ENCODE measurements around the gene ZNF488. TPM values are rescaled to one million over a fixed set of nuclear protein-coding genes. Genes with fewer than 3 reads are reported as not detected.
"Not testable (repeated sequence)": the region's sequence is repeated elsewhere in the genome, so short reads cannot be mapped to it uniquely, and the experiment has no call there.

ZNF488 gene
- 1.9 TPM for total RNA-seq

- DNase-seq = peak; percentile 81
Measured at GRCh38 chr10:47384148-47384921, at the start of gene ZNF488. Gene ZNF488 (minus strand): TSS chr10:47384293. CDS start chr10:47368829, 15,464 bp downstream.

GRCh38 chr10:47425813-47426419, 41.8 kb upstream of the ZNF488 start:
- no peak for DNase-seq

- DNase-seq = no peak
Measured at GRCh38 chr10:47424231-47424630, 40.1 kb upstream of the ZNF488 start.

- DNase-seq = no peak
Measured at GRCh38 chr10:47423476-47423875, 39.4 kb upstream of the ZNF488 start.

GRCh38 chr10:47421057-47421952, 37.2 kb upstream of the ZNF488 start:
- DNase-seq = no peak

- no peak for DNase-seq
Measured at GRCh38 chr10:47420305-47421056, 36.4 kb upstream of the ZNF488 start.

GRCh38 chr10:47419421-47419820, 35.3 kb upstream of the ZNF488 start:
- DNase-seq = no peak

- DNase-seq = no peak
Measured at GRCh38 chr10:47418966-47419365, 34.9 kb upstream of the ZNF488 start.

GRCh38 chr10:47418321-47418720, 34.2 kb upstream of the ZNF488 start:
- no peak for DNase-seq

- DNase-seq = not testable (repeated sequence)
Measured at GRCh38 chr10:47416305-47417218, 32.5 kb upstream of the ZNF488 start.

- no peak for DNase-seq
Measured at GRCh38 chr10:47415520-47416304, 31.6 kb upstream of the ZNF488 start.

GRCh38 chr10:47414752-47415519, 30.8 kb upstream of the ZNF488 start:
- DNase-seq = no peak

- no peak for DNase-seq
Measured at GRCh38 chr10:47414227-47414592, 30.1 kb upstream of the ZNF488 start.

- DNase-seq = no peak
Measured at GRCh38 chr10:47413531-47414226, 29.6 kb upstream of the ZNF488 start.

GRCh38 chr10:47412869-47413268, 28.8 kb upstream of the ZNF488 start:
- DNase-seq = no peak

GRCh38 chr10:47412177-47412730, 28.2 kb upstream of the ZNF488 start:
- DNase-seq = no peak

GRCh38 chr10:47410862-47411261, 26.8 kb upstream of the ZNF488 start:
- DNase-seq = no peak

GRCh38 chr10:47410271-47410670, 26.2 kb upstream of the ZNF488 start:
- DNase-seq = no peak

- DNase-seq = no peak
Measured at GRCh38 chr10:47409866-47410256, 25.8 kb upstream of the ZNF488 start.

All from occipital lobe (tissue), 2 donors.